ENCODE measurements around the gene KRTAP16-1.

DNA sequence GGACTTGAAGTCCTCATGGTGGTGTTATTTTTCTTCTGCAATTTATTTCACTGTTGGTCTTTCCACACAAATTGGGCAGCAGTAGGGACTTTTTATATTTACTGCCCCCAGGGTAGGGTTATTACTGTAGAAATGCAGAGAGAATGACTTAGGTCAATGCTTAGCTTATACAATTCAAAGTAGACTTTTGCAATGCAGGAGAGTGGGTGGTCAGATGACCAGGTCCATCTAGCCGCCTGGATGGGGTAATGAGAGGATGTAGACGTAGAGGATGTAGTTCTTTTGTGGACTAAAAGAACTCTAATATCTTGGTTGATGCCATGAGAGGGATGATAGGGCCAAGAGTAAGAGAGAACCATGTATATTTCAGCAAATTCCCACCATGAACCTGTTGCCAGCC, 9.1 kb upstream of the KRTAP16-1 start:
- TF ChIP-seq, protein P1, sequence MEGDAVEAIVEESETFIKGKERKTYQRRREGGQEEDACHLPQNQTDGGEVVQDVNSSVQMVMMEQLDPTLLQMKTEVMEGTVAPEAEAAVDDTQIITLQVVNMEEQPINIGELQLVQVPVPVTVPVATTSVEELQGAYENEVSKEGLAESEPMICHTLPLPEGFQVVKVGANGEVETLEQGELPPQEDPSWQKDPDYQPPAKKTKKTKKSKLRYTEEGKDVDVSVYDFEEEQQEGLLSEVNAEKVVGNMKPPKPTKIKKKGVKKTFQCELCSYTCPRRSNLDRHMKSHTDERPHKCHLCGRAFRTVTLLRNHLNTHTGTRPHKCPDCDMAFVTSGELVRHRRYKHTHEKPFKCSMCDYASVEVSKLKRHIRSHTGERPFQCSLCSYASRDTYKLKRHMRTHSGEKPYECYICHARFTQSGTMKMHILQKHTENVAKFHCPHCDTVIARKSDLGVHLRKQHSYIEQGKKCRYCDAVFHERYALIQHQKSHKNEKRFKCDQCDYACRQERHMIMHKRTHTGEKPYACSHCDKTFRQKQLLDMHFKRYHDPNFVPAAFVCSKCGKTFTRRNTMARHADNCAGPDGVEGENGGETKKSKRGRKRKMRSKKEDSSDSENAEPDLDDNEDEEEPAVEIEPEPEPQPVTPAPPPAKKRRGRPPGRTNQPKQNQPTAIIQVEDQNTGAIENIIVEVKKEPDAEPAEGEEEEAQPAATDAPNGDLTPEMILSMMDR (IDR thresholded peaks at IDR 0.05; ENCODE audit: low read depth, low read length), result no peak
- no peak for TF ChIP-seq EZH2phosphoT487 (IDR thresholded peaks at IDR 0.05; ENCODE audit: low read depth)
